NCI-H345 (cell line): Measurements from ENCODE around the gene CFAP73.
A peak's percentile ranks its signal among the peaks of the same experiment; 100 is the strongest.
"Not testable (repeated sequence)": the region's sequence is repeated elsewhere in the genome, so short reads cannot be mapped to it uniquely, and the experiment has no call there.

ENCODE experiments used
- DNase-seq: peaks from one replicate; lab custom pipeline; 2025; lab: John Stamatoyannopoulos, UW

The CFAP73 gene

GRCh38 chr12:113191227-113191626, 41.7 kb downstream of the CFAP73 start:
- DNase-seq = no peak

- DNase-seq = no peak
Observed at GRCh38 chr12:113194971-113195391, 45.5 kb downstream of the CFAP73 start.

GRCh38 chr12:113195598-113195997, 46.1 kb downstream of the CFAP73 start:
- no peak for DNase-seq

GRCh38 chr12:113196582-113196981, 47.1 kb downstream of the CFAP73 start:
- DNase-seq = no peak

- peak; percentile 30 for DNase-seq
Observed at GRCh38 chr12:113196990-113197389, 47.5 kb downstream of the CFAP73 start.

- DNase-seq = no peak
Observed at GRCh38 chr12:113197518-113198077, 48.1 kb downstream of the CFAP73 start.

- no peak for DNase-seq
Observed at GRCh38 chr12:113198296-113198695, 48.8 kb downstream of the CFAP73 start.

- DNase-seq = no peak
Observed at GRCh38 chr12:113200021-113200797, 50.7 kb downstream of the CFAP73 start.

GRCh38 chr12:113201187-113202177, 52.0 kb downstream of the CFAP73 start:
- DNase-seq = no peak

GRCh38 chr12:113202300-113203075, 53.0 kb downstream of the CFAP73 start:
- DNase-seq = no peak

GRCh38 chr12:113203852-113204760, 54.6 kb downstream of the CFAP73 start:
- DNase-seq = no peak

GRCh38 chr12:113204804-113205203, 55.3 kb downstream of the CFAP73 start:
- no peak for DNase-seq

- DNase-seq = not testable (repeated sequence)
Observed at GRCh38 chr12:113206802-113207201, 57.3 kb downstream of the CFAP73 start.

GRCh38 chr12:113207613-113208040, 58.1 kb downstream of the CFAP73 start:
- DNase-seq = no peak

- no peak for DNase-seq
Observed at GRCh38 chr12:113208041-113208934, 58.8 kb downstream of the CFAP73 start.
